Thyroid gland (tissue), 4 donors: Measurements from ENCODE around the gene CYP2W1.

Experiments used
- POLR2A ChIP-seq, 2 donors: fragments of 450-650 bp; IDR thresholded peaks; one replicate each; pipeline ENCODE4 v1.6.1; 2017; ENCODE audit warnings: antibody characterized with exemption in 2 of 2, mild to moderate bottlenecking in 2 of 2, moderate library complexity in 1 of 2
- TF ChIP-seq, protein P1 (sequence below), 6 experiments: fragments of 200-600 bp in 3 of 6; fragments of 450-650 bp in 3 of 6; sonication (generic) in 3 of 6; IDR thresholded peaks; one replicate each; pipeline ENCODE4 v1.5.1; 2016 to 2019; ENCODE audit warnings: antibody characterized with exemption in 6 of 6, mild to moderate bottlenecking in 2 of 6, inconsistent platforms in 1 of 6, moderate library complexity in 1 of 6

DNA sequence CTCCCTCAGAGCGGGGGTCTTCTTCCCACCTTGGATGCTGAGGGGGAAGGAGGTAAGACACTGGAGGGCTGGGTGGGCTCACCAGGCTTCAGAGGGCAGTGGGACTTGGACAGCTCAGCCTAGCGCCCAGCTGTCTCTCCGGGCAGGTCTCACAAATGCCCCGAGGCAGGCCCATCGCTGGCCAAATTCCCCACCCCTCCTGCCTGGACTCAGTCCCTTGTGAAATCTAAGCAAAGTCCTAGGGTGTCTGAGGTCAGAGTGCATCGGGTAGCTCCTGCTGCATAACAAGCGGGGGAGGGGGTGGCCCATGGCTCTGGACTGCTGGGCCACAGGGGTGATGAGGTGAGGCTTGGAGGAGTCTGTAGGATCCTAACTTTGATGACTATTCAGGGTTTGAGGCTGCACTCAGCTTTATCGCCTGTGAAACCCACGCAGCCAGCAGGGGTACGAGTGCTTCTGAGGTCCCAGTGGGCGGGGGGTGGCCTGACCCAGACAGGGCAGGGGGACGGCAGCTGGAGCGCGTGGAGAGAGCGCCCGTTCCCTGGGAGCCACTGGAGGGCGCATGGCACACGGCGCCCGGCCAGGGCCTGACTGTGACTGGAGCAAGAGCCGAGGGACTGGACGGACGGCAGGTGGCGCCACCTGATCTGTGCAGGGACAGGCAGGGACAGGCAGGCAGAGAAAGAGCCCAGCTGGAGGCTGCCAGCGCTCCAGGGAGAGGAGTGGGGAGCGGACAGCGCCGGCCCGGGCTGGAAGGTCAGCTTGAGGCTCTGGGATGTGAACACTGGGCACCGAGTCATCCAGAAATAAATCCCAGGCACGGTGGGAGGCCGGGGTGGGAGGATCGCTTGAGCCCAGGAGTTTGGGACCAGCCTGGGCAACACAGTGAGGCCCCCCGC is 10.0 kb downstream of the CYP2W1 start:
- TF ChIP-seq, protein P1, sequence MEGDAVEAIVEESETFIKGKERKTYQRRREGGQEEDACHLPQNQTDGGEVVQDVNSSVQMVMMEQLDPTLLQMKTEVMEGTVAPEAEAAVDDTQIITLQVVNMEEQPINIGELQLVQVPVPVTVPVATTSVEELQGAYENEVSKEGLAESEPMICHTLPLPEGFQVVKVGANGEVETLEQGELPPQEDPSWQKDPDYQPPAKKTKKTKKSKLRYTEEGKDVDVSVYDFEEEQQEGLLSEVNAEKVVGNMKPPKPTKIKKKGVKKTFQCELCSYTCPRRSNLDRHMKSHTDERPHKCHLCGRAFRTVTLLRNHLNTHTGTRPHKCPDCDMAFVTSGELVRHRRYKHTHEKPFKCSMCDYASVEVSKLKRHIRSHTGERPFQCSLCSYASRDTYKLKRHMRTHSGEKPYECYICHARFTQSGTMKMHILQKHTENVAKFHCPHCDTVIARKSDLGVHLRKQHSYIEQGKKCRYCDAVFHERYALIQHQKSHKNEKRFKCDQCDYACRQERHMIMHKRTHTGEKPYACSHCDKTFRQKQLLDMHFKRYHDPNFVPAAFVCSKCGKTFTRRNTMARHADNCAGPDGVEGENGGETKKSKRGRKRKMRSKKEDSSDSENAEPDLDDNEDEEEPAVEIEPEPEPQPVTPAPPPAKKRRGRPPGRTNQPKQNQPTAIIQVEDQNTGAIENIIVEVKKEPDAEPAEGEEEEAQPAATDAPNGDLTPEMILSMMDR (IDR thresholded peaks at IDR 0.05) = peak; percentile 96 to 100 (median 100)
- no peak for TF ChIP-seq POLR2A (IDR thresholded peaks at IDR 0.05)
